ENCODE results near the gene RASD2. TPM values are rescaled to one million over a fixed set of nuclear protein-coding genes. Genes with fewer than 3 reads are reported as not detected.

Gene RASD2
- total and polyA plus RNA-seq, 2 experiments from 2014 or later: 1.2 to 3.6 TPM

DNA sequence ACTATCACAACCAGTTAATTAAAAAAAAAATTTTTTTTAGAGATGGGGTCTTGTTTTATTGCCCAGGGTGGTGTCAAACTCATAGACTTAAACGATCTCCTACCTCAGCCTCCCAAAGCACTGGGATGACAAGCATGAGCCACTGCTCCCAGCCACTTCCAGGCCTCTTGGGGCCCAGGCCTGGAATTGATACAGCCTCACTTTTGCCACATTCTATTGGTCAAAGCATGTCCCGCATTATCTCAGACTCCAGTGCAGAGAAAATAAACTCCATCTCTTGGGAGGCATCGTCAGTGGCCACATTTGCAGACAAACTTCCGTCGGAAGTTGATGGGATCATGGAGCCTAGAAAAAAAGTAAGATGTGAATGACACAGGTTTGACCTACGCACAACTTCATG lies 9.4 kb upstream of the RASD2 start:
- no peak for DNase-seq (ENCODE audit: low spot score)
- Histone ChIP-seq H4K20me1 (replicated peaks; ENCODE audit: insufficient read depth) (no peaks in the 10 kb centered on the region), H2AFZ (no peak overlapping the region), H3K79me2 (replicated peaks; ENCODE audit: insufficient read depth) (no peaks in the 10 kb centered on the region), H3K4me3 (no peak overlapping the region), H3K9me2 (ENCODE audit: insufficient read depth) (no peaks in the 10 kb centered on the region), H3F3A (replicated peaks; ENCODE audit: low read depth) (no peaks in the 10 kb centered on the region), H3K27ac (ENCODE audit: low read depth) (no peak overlapping the region), H3K4me1 (ENCODE audit: insufficient read depth) (no peaks in the 10 kb centered on the region), H3K36me3 (ENCODE audit: insufficient read depth) (no peaks in the 10 kb centered on the region), H3K4me2 (no peak overlapping the region), H3K27me3 (ENCODE audit: insufficient read depth) (no peaks in the 10 kb centered on the region)
- Mint-ChIP-seq H3K4me3 (no peak overlapping the region; the same call in 2 of the 3 replicates), H3K4me1 (peaks cover 23% of the 10 kb centered on the region), H3K36me3 (ENCODE audit: low read depth) (no peaks in the 10 kb centered on the region), H3K27ac (no peak overlapping the region), H3K9me3 (0 out of 3 replicates have a peak, but pooled peaks cover 4% of the 10 kb centered on the region), H3K27me3 (ENCODE audit: insufficient read depth, low read depth, poor library complexity) (peaks cover 14% of the 10 kb centered on the region)
- TF ChIP-seq EZH2phosphoT487 (IDR thresholded peaks at IDR 0.05; ENCODE audit: unreplicated experiment): no peak
- TF ChIP-seq, protein P1, sequence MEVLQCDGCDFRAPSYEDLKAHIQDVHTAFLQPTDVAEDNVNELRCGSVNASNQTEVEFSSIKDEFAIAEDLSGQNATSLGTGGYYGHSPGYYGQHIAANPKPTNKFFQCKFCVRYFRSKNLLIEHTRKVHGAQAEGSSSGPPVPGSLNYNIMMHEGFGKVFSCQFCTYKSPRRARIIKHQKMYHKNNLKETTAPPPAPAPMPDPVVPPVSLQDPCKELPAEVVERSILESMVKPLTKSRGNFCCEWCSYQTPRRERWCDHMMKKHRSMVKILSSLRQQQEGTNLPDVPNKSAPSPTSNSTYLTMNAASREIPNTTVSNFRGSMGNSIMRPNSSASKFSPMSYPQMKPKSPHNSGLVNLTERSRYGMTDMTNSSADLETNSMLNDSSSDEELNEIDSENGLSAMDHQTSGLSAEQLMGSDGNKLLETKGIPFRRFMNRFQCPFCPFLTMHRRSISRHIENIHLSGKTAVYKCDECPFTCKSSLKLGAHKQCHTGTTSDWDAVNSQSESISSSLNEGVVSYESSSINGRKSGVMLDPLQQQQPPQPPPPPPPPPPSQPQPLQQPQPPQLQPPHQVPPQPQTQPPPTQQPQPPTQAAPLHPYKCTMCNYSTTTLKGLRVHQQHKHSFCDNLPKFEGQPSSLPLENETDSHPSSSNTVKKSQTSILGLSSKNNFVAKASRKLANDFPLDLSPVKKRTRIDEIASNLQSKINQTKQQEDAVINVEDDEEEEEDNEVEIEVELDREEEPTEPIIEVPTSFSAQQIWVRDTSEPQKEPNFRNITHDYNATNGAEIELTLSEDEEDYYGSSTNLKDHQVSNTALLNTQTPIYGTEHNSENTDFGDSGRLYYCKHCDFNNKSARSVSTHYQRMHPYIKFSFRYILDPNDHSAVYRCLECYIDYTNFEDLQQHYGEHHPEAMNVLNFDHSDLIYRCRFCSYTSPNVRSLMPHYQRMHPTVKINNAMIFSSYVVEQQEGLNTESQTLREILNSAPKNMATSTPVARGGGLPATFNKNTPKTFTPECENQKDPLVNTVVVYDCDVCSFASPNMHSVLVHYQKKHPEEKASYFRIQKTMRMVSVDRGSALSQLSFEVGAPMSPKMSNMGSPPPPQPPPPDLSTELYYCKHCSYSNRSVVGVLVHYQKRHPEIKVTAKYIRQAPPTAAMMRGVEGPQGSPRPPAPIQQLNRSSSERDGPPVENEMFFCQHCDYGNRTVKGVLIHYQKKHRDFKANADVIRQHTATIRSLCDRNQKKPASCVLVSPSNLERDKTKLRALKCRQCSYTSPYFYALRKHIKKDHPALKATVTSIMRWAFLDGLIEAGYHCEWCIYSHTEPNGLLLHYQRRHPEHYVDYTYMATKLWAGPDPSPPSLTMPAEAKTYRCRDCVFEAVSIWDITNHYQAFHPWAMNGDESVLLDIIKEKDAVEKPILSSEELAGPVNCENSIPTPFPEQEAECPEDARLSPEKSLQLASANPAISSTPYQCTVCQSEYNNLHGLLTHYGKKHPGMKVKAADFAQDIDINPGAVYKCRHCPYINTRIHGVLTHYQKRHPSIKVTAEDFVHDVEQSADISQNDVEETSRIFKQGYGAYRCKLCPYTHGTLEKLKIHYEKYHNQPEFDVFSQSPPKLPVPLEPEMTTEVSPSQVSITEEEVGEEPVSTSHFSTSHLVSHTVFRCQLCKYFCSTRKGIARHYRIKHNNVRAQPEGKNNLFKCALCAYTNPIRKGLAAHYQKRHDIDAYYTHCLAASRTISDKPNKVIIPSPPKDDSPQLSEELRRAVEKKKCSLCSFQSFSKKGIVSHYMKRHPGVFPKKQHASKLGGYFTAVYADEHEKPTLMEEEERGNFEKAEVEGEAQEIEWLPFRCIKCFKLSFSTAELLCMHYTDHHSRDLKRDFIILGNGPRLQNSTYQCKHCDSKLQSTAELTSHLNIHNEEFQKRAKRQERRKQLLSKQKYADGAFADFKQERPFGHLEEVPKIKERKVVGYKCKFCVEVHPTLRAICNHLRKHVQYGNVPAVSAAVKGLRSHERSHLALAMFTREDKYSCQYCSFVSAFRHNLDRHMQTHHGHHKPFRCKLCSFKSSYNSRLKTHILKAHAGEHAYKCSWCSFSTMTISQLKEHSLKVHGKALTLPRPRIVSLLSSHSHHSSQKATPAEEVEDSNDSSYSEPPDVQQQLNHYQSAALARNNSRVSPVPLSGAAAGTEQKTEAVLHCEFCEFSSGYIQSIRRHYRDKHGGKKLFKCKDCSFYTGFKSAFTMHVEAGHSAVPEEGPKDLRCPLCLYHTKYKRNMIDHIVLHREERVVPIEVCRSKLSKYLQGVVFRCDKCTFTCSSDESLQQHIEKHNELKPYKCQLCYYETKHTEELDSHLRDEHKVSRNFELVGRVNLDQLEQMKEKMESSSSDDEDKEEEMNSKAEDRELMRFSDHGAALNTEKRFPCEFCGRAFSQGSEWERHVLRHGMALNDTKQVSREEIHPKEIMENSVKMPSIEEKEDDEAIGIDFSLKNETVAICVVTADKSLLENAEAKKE (CRISPR knock-in tag; IDR thresholded peaks at IDR 0.05): no peak
- TF ChIP-seq ETS1 (IDR thresholded peaks at IDR 0.05): no peak
- TF ChIP-seq ZNF114 (CRISPR knock-in tag; IDR thresholded peaks at IDR 0.05): no peak
- ATAC-seq: no peak

- H3F3A ChIP-seq (replicated peaks; ENCODE audit: low read depth): no peaks in the 10 kb centered on the region
- H4K20me1 ChIP-seq (replicated peaks; ENCODE audit: insufficient read depth): no peaks in the 10 kb centered on the region
- H3K9me2 ChIP-seq (ENCODE audit: insufficient read depth): no peaks in the 10 kb centered on the region
- no peaks in the 10 kb centered on the region for H3K36me3 ChIP-seq (ENCODE audit: insufficient read depth)
- H3K36me3 Mint-ChIP-seq (ENCODE audit: low read depth): no peaks in the 10 kb centered on the region
- H3K27ac Mint-ChIP-seq: no peak overlapping the region
- no peak overlapping the region for H3K27ac ChIP-seq (ENCODE audit: low read depth)
- H3K27me3 ChIP-seq (ENCODE audit: insufficient read depth): no peaks in the 10 kb centered on the region
- H3K4me3 Mint-ChIP-seq: no peak overlapping the region
- peaks cover 12% of the 10 kb centered on the region for H3K27me3 Mint-ChIP-seq (ENCODE audit: insufficient read depth, low read depth, poor library complexity)
- 0 out of 3 replicates have a peak, but pooled peaks cover 4% of the 10 kb centered on the region for H3K9me3 Mint-ChIP-seq
- H3K4me3 ChIP-seq: no peak overlapping the region
- H3K4me2 ChIP-seq: no peak overlapping the region
- ATAC-seq (no peak), DNase-seq (ENCODE audit: low spot score) (no peak)
- no peaks in the 10 kb centered on the region for H3K79me2 ChIP-seq (replicated peaks; ENCODE audit: insufficient read depth)
- no peak overlapping the region for H2AFZ ChIP-seq
- peaks cover 22% of the 10 kb centered on the region for H3K4me1 Mint-ChIP-seq
- no peaks in the 10 kb centered on the region for H3K4me1 ChIP-seq (ENCODE audit: insufficient read depth)
- TF ChIP-seq ZNF331 (CRISPR knock-in tag; IDR thresholded peaks at IDR 0.05; ENCODE audit: low read depth) (no peak), NANOG (IDR thresholded peaks at IDR 0.05; ENCODE audit: borderline replicate concordance) (no peak), EZH2phosphoT487 (IDR thresholded peaks at IDR 0.05; ENCODE audit: unreplicated experiment) (no peak), CREB1 (CRISPR knock-in tag; IDR thresholded peaks at IDR 0.05; ENCODE audit: low read depth) (no peak), CTCF (conservative IDR thresholded peaks at IDR 0.05; ENCODE audit: low read depth in 2 of 2) (no peak), POLR2AphosphoS5 (IDR thresholded peaks at IDR 0.05; ENCODE audit: low read depth) (no peak), ETS1 (IDR thresholded peaks at IDR 0.05) (no peak)
Measured at GRCh38 chr22:35531676-35532075, 9.0 kb upstream of the RASD2 start.

Measured in GM23338 (cell line).